ENCODE measurements around the gene AKR1D1.

DNA sequence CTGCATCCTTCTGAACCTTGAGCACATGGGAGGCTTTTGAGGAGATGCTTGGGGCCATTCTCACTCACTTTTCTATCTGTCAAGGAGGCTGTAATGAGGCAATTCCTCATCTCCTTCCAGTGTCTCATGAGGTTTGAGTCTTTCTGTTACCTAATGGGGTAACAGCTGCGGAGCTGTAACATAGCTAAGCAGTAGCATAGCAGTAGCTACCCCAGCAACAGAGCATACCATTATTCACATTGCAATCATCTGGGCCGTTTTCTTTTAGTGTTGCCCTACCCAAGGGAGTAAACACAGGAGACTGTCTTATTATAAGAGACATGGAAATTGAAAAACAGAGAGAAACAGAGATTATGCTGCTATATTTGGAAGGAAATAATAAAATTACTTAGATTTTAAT lies 68.7 kb downstream of the AKR1D1 start:
- TF ChIP-seq, protein P1, sequence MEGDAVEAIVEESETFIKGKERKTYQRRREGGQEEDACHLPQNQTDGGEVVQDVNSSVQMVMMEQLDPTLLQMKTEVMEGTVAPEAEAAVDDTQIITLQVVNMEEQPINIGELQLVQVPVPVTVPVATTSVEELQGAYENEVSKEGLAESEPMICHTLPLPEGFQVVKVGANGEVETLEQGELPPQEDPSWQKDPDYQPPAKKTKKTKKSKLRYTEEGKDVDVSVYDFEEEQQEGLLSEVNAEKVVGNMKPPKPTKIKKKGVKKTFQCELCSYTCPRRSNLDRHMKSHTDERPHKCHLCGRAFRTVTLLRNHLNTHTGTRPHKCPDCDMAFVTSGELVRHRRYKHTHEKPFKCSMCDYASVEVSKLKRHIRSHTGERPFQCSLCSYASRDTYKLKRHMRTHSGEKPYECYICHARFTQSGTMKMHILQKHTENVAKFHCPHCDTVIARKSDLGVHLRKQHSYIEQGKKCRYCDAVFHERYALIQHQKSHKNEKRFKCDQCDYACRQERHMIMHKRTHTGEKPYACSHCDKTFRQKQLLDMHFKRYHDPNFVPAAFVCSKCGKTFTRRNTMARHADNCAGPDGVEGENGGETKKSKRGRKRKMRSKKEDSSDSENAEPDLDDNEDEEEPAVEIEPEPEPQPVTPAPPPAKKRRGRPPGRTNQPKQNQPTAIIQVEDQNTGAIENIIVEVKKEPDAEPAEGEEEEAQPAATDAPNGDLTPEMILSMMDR (conservative IDR thresholded peaks at IDR 0.05; ENCODE audit: low read depth, low read length) = no peak
- no peak for TF ChIP-seq EZH2phosphoT487 (IDR thresholded peaks at IDR 0.05; ENCODE audit: borderline replicate concordance, low read length)
